GM12878 (cell line): ENCODE results near the gene LGALS1. TPM values are rescaled to one million over a fixed set of nuclear protein-coding genes. Genes with fewer than 3 reads are reported as not detected.

Experiments
- ATF2 ChIP-seq: IDR thresholded peaks from 2 replicates; pipeline ENCODE4 v1.6.1; 2012; ENCODE audit warnings: low read length, inconsistent platforms
- ATF7 ChIP-seq: fragments of 450-650 bp; IDR thresholded peaks from 2 replicates; pipeline ENCODE4 v1.6.1; 2016; ENCODE audit warnings: low read depth, mild to moderate bottlenecking
- BACH1 ChIP-seq: fragments of 450-650 bp; IDR thresholded peaks from 2 replicates; pipeline ENCODE4 v1.6.1; 2017; ENCODE audit warnings: mild to moderate bottlenecking, borderline replicate concordance
- CHD2 ChIP-seq: IDR thresholded peaks from 2 replicates; pipeline ENCODE4 v1.6.1; 2011; ENCODE audit warnings: low read depth, low read length, improper control_type of control experiment, borderline replicate concordance
- E4F1 ChIP-seq: fragments of 450-650 bp; IDR thresholded peaks from 2 replicates; pipeline ENCODE4 v1.6.1; 2018; ENCODE audit warnings: borderline replicate concordance, mild to moderate bottlenecking; ENCODE audit not compliant: partially characterized antibody
- FOXK2 ChIP-seq: fragments of 450-650 bp; IDR thresholded peaks from 2 replicates; pipeline ENCODE4 v1.6.1; 2017; ENCODE audit warnings: mild to moderate bottlenecking, moderate library complexity
- FOXM1 ChIP-seq: IDR thresholded peaks from 2 replicates; pipeline ENCODE4 v1.6.1; 2012; ENCODE audit warnings: low read depth, mild to moderate bottlenecking, inconsistent platforms, low read length, moderate library complexity
- JUNB ChIP-seq: IDR thresholded peaks from 2 replicates; pipeline ENCODE4 v1.6.1; 2016; ENCODE audit warnings: antibody characterized with exemption, mild to moderate bottlenecking
- KLF5 ChIP-seq: fragments of 450-650 bp; IDR thresholded peaks from 2 replicates; pipeline ENCODE4 v1.6.1; 2014; ENCODE audit warnings: mild to moderate bottlenecking; ENCODE audit not compliant: partially characterized antibody
- MEF2B ChIP-seq: fragments of 450-650 bp; IDR thresholded peaks from 2 replicates; pipeline ENCODE4 v1.6.1; 2018; ENCODE audit warnings: mild to moderate bottlenecking, moderate library complexity; ENCODE audit not compliant: partially characterized antibody, poor library complexity, severe bottlenecking
- MTA3 ChIP-seq: IDR thresholded peaks from 2 replicates; pipeline ENCODE4 v1.6.1; 2012; ENCODE audit warnings: low read length, inconsistent platforms, borderline replicate concordance
- NR2C2 ChIP-seq: IDR thresholded peaks from 2 replicates; pipeline ENCODE4 v1.6.1; 2011; ENCODE audit warnings: borderline replicate concordance, low read depth; ENCODE audit not compliant: control insufficient read depth, insufficient read length
- REST ChIP-seq: IDR thresholded peaks from 2 replicates; pipeline ENCODE4 v1.6.1; 2012; ENCODE audit warnings: mild to moderate bottlenecking, low read depth, low read length
- SP1 ChIP-seq: IDR thresholded peaks from one replicate; pipeline ENCODE4 v1.6.1; 2011; ENCODE audit warnings: low read depth, low read length
- SUPT20H ChIP-seq: IDR thresholded peaks from 2 replicates; pipeline ENCODE4 v1.6.1; 2011; ENCODE audit warnings: low read depth, mild to moderate bottlenecking, low read length, moderate library complexity, borderline replicate concordance; ENCODE audit not compliant: control insufficient read depth
- ZBTB11 ChIP-seq: fragments of 450-650 bp; formaldehyde crosslinking; IDR thresholded peaks from 2 replicates; pipeline ENCODE4 v1.5.0; 2022; ENCODE audit warnings: mild to moderate bottlenecking, missing genetic modification characterization
- ZNF274 ChIP-seq: IDR thresholded peaks from one replicate; pipeline ENCODE4 v1.8.0; 2011; ENCODE audit not compliant: insufficient read length, insufficient read depth
- ZNF384 ChIP-seq: IDR thresholded peaks from 2 replicates; pipeline ENCODE4 v1.6.1; 2012; ENCODE audit warnings: low read depth, mild to moderate bottlenecking, low read length, improper control_type of control experiment, borderline replicate concordance
- polyA plus RNA-seq, 11 experiments: library from polyadenylated mRNA; depleted of rRNA in 4 of 11; unstranded in 6 of 11; stranded (reverse) in 5 of 11; fragments of >200 nt; fragmentation: Nextera tagmentation in 4 of 11; fragmentation: Illumina TruSeq in 1 of 11; extraction: Ambion mirVana in 4 of 11; extraction: Trizol in 1 of 11; gene quantifications; 1 replicate in 1 of 11; 2 replicates in 10 of 11; pipeline versions ENCODE4 v1.2.1 to v1.2.3, GENCODE V29; 2011 to 2016; ENCODE audit warnings: inconsistent platforms in 2 of 11, missing spikeins in 2 of 11, low read depth in 1 of 11
- total RNA-seq, 4 experiments: library from RNA; depleted of rRNA in 3 of 4; stranded (reverse); fragments of >200 nt in 3 of 4; fragmentation: Illumina TruSeq in 1 of 4; extraction: Trizol in 1 of 4; gene quantifications; 2 replicates each; pipeline versions ENCODE4 v1.2.1 to v1.2.3, GENCODE V29; 2013 to 2021

The LGALS1 gene
- total and polyA plus RNA-seq, 10 of the 15 experiments (the other 5 are each of a cell fraction or from before 2014, with no cell fraction given), result 312 to 1,889 (median 706) TPM

GRCh38 chr22:37686002-37686982 is 10.9 kb downstream of the LGALS1 start, which contains the start of gene NOL12 (continued):
- TF ChIP-seq ATF2, result no peak
- peak; percentile 94 for TF ChIP-seq ZBTB11
- TF ChIP-seq ZNF274, result no peak
- TF ChIP-seq ZNF384, result peak; percentile 22; the same call in 1 of the 2 replicates
- no peak for TF ChIP-seq MTA3
- no peak for TF ChIP-seq JUNB
- peak; percentile 52; the same call in 1 of the 2 replicates for TF ChIP-seq ATF7
- TF ChIP-seq MEF2B, result peak; percentile 42
- TF ChIP-seq NR2C2, result no peak
- TF ChIP-seq CHD2, result peak; percentile 62; the same call in 1 of the 2 replicates
- TF ChIP-seq BACH1, result no peak
- peak; percentile 90 for TF ChIP-seq KLF5
- no peak for TF ChIP-seq REST
- TF ChIP-seq SP1, result peak; percentile 96
- TF ChIP-seq SUPT20H, result no peak
- peak; percentile 56 for TF ChIP-seq FOXK2
- TF ChIP-seq E4F1, result peak; percentile 91
- TF ChIP-seq FOXM1, result no peak
